GM12892 (cell line): ENCODE results near the gene MYLK.
A peak's percentile ranks its signal among the peaks of the same experiment; 100 is the strongest.

Experiments
- DNase-seq: peaks from one replicate; pipeline ENCODE4 v3.0.0; 2011; ENCODE audit not compliant: insufficient read length
- FAIRE-seq: peaks from 2 replicates; lab custom pipeline; 2011; peaks lifted over from hg19 to GRCh38; lab: Jason Lieb, UNC
- POLR2A ChIP-seq: IDR thresholded peaks from 2 replicates; pipeline ENCODE4 v1.6.1; 2011; ENCODE audit warnings: low read depth, low read length, control low read depth
- POLR2AphosphoS5 ChIP-seq: IDR thresholded peaks from 2 replicates; pipeline ENCODE4 v1.6.1; 2011; ENCODE audit warnings: low read depth, low read length, control low read depth
- TAF1 ChIP-seq: IDR thresholded peaks from 2 replicates; pipeline ENCODE4 v1.6.1; 2011; ENCODE audit warnings: low read depth, mild to moderate bottlenecking, control low read depth, low read length, borderline replicate concordance

Gene MYLK

GRCh38 chr3:123652342-123652984, 231.7 kb downstream of the MYLK start:
- FAIRE-seq (peak; percentile 95), DNase-seq (peak; percentile 53)
- no peak for TF ChIP-seq POLR2AphosphoS5
- no peak for TF ChIP-seq POLR2A

- FAIRE-seq (no peak), DNase-seq (no peak)
- TF ChIP-seq POLR2AphosphoS5 (no peak), TAF1 (no peak), POLR2A (no peak)
Observed at GRCh38 chr3:123651449-123652341, 232.4 kb downstream of the MYLK start.

GRCh38 chr3:123650101-123650500, 234.0 kb downstream of the MYLK start:
- FAIRE-seq = no peak

GRCh38 chr3:123648696-123649405, 235.3 kb downstream of the MYLK start:
- FAIRE-seq (no peak), DNase-seq (no peak)
- TF ChIP-seq POLR2A (no peak), TAF1 (no peak), POLR2AphosphoS5 (no peak)

More at GRCh38 chr3:123650101-123650500, 234.0 kb downstream of the MYLK start:
- no peak for DNase-seq
- TF ChIP-seq POLR2AphosphoS5 (no peak), TAF1 (no peak), POLR2A (no peak)

- FAIRE-seq (no peak), DNase-seq (no peak)
- TF ChIP-seq TAF1 (no peak), POLR2AphosphoS5 (no peak), POLR2A (no peak)
Observed at GRCh38 chr3:123644358-123644757, 239.8 kb downstream of the MYLK start.

GRCh38 chr3:123642957-123643330, 241.2 kb downstream of the MYLK start:
- FAIRE-seq = no peak
- no peak for TF ChIP-seq TAF1
- no peak for TF ChIP-seq POLR2AphosphoS5
- no peak for TF ChIP-seq POLR2A

GRCh38 chr3:123642182-123642956, 241.8 kb downstream of the MYLK start:
- FAIRE-seq (peak; percentile 92), DNase-seq (peak; percentile 54)
- no peak for TF ChIP-seq TAF1
- TF ChIP-seq POLR2A = no peak

More at GRCh38 chr3:123642957-123643330, 241.2 kb downstream of the MYLK start:
- no peak for DNase-seq

- TF ChIP-seq POLR2AphosphoS5 (no peak), POLR2A (no peak), TAF1 (no peak)
- DNase-seq (no peak), FAIRE-seq (no peak)
Observed at GRCh38 chr3:123641505-123641904, 242.6 kb downstream of the MYLK start.

GRCh38 chr3:123640740-123641462, 243.2 kb downstream of the MYLK start:
- FAIRE-seq = no peak
- TF ChIP-seq POLR2AphosphoS5 = no peak
- TF ChIP-seq TAF1 = no peak
- no peak for TF ChIP-seq POLR2A
- DNase-seq = no peak

- TF ChIP-seq POLR2AphosphoS5 (no peak), POLR2A (no peak), TAF1 (no peak)
- no peak for DNase-seq
- no peak for FAIRE-seq
Observed at GRCh38 chr3:123640311-123640710, 243.8 kb downstream of the MYLK start.

- DNase-seq (no peak), FAIRE-seq (no peak)
- TF ChIP-seq POLR2AphosphoS5 (no peak), TAF1 (no peak), POLR2A (no peak)
Observed at GRCh38 chr3:123638936-123639689, 245.0 kb downstream of the MYLK start.
